Chondrocyte (in vitro differentiated cells): ENCODE results near the gene TXNRD2. TPM values are rescaled to one million over a fixed set of nuclear protein-coding genes. Genes with fewer than 3 reads are reported as not detected.

Experiments used
- DNase-seq: peaks from one replicate; pipeline ENCODE4 v3.0.0; 2021; ENCODE audit warnings: mixed read lengths, low spot score
- H3K27ac Mint-ChIP-seq: one replicate; pipeline ENCODE4 v1.8.0; 2021; ENCODE audit warnings: mild to moderate bottlenecking, moderate library complexity, mixed read lengths; ENCODE audit not compliant: unreplicated experiment
- H3K27me3 Mint-ChIP-seq: 2 replicates; pipeline ENCODE4 v1.8.0; 2021; ENCODE audit warnings: low read depth, mixed read lengths
- H3K36me3 Mint-ChIP-seq: 2 replicates; pipeline ENCODE4 v1.8.0; 2021; ENCODE audit warnings: low read depth, mixed read lengths
- H3K4me1 Mint-ChIP-seq: 2 replicates; pipeline ENCODE4 v1.8.0; 2021; ENCODE audit warnings: low read depth, mild to moderate bottlenecking, mixed read lengths
- H3K4me3 Mint-ChIP-seq: one replicate; pipeline ENCODE4 v1.8.0; 2021; ENCODE audit warnings: mild to moderate bottlenecking, moderate library complexity, mixed read lengths; ENCODE audit not compliant: unreplicated experiment
- H3K9me3 Mint-ChIP-seq: 2 replicates; pipeline ENCODE4 v1.8.0; 2021; ENCODE audit warnings: low read depth, mixed read lengths
- total RNA-seq: library from RNA; stranded (reverse); gene quantifications from 3 replicates; pipeline ENCODE4 v1.2.1, GENCODE V29; 2021
- TF ChIP-seq, protein P1 (sequence below): fragments of 200-600 bp; sonication (generic); IDR thresholded peaks from 2 replicates; pipeline ENCODE4 v1.5.0; 2021; ENCODE audit warnings: antibody characterized with exemption, mild to moderate bottlenecking, moderate library complexity

The TXNRD2 gene
- total RNA-seq, 1 donor from 2014 or later: 14.1 TPM

DNA sequence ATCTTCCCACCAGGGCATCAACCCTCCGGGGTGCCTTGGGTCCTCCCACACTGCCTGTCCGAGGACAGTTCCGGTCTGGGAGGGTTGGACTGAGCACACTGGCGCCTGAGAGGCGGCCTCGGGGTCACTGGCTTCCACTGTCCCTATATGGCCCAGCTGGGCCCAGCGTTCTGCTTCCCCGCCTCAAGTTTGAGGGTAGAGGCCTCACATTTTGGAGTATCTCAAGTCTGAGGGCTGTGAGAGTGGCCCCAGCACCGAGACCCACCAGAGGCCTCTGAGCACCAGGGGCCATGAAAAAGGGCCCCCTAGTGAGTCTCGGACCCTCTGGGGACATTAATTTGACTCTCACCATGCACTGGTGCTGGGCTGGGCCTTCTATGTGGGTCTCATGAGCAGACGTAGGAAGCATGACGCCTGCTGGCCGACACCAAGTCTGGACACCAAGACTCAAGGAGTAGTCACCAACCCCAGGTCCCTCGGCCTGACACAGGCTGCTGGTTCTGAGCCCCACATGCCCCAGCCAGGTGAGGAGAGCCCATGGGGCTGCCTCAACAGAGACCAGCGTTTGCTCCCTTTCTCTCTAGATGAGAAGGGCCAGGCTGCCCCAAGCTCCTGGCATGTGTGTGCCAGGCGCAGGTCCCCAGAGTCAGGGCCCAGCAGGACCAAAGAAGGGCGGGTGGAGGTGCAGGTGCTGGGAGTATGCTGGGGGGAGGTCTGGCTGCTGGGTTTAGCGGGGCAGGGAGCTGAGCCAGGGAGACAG, 47.5 kb upstream of the TXNRD2 start:
- Mint-ChIP-seq H3K27ac (no peak overlapping the region), H3K36me3 (no peaks in the 10 kb centered on the region), H3K4me1 (peaks cover 41% of the 10 kb centered on the region), H3K9me3 (no peaks in the 10 kb centered on the region), H3K27me3 (no peaks in the 10 kb centered on the region), H3K4me3 (no peak overlapping the region)
- TF ChIP-seq, protein P1, sequence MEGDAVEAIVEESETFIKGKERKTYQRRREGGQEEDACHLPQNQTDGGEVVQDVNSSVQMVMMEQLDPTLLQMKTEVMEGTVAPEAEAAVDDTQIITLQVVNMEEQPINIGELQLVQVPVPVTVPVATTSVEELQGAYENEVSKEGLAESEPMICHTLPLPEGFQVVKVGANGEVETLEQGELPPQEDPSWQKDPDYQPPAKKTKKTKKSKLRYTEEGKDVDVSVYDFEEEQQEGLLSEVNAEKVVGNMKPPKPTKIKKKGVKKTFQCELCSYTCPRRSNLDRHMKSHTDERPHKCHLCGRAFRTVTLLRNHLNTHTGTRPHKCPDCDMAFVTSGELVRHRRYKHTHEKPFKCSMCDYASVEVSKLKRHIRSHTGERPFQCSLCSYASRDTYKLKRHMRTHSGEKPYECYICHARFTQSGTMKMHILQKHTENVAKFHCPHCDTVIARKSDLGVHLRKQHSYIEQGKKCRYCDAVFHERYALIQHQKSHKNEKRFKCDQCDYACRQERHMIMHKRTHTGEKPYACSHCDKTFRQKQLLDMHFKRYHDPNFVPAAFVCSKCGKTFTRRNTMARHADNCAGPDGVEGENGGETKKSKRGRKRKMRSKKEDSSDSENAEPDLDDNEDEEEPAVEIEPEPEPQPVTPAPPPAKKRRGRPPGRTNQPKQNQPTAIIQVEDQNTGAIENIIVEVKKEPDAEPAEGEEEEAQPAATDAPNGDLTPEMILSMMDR: no peak
- DNase-seq: peak; percentile 85

DNA sequence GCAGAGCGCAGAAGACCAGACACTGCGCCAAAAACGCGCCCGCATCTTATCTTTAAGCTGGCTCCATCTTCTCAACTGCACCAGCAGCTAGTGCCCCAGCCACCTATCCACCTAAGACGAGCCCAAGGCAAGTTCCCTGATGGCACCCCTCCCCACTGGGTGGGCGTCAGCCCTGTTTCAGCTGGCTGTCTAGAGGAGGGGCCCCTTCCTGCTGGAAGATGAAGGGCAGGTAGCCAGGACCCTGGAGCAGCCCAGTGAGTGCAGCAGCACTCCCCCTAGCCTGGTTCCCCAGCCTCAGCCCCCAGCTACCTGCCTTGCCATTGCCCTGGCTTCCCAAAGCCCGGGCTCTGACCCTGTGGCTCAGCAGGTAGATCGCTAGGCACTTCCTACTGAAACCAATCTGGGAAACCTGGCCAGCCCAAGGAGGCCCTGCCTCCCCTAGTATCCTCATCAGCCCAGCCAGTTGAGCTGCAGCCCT, 46.8 kb upstream of the TXNRD2 start:
- TF ChIP-seq, protein P1: no peak
- DNase-seq: no peak
- Mint-ChIP-seq H3K36me3 (no peaks in the 10 kb centered on the region), H3K4me1 (peaks cover 49% of the 10 kb centered on the region), H3K9me3 (no peaks in the 10 kb centered on the region), H3K27me3 (no peaks in the 10 kb centered on the region), H3K27ac (no peak overlapping the region), H3K4me3 (no peak overlapping the region)

DNA sequence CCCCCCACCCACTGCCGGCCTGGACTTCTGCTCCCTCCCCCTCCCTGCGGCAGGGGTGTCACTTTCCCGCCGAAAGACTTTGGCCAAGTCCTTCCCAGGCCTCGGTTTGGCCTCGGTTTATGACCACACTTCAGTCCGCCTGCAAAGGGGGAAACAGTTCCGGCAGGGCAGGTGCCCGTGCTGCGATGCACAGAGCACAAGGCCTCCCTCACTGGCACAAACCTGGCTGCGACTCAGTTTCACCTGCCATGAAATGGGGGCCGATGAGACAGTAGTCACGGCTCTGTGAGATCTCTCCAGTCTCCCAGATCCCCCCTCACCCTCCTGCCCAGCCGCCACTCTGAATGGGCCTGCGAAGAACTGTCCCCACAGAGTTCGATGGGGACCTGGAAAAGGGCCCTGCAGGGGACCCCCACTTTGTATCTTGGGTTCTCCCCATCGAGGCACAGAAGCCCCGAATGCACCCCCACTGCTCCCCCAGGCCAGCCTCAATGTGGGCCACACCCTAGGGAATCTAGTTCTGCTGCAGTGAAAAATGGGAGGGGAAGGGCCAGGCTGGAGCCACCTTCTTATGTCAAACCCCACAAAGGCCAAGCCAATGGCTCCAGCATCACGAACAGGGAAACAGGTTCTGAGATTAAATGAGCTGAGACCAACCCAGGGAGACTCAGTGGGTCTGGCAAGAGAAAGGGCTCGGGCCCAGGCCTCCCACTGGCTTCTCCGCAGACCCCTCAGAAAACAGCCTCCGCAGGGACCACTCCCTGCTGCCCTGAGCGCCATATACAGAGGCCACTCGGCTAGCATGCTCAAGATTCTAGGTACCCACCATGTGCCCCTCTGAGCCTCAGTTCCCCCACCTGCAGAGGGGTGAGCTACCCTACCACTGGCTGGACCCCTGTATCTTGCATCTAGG, 46.0 kb upstream of the TXNRD2 start:
- Mint-ChIP-seq H3K9me3 (no peaks in the 10 kb centered on the region), H3K4me3 (peak overlapping the region; percentile 33), H3K27me3 (no peaks in the 10 kb centered on the region), H3K4me1 (peaks cover 49% of the 10 kb centered on the region), H3K36me3 (no peaks in the 10 kb centered on the region), H3K27ac (no peak overlapping the region)
- peak; percentile 62 for DNase-seq
- TF ChIP-seq, protein P1: no peak

DNA sequence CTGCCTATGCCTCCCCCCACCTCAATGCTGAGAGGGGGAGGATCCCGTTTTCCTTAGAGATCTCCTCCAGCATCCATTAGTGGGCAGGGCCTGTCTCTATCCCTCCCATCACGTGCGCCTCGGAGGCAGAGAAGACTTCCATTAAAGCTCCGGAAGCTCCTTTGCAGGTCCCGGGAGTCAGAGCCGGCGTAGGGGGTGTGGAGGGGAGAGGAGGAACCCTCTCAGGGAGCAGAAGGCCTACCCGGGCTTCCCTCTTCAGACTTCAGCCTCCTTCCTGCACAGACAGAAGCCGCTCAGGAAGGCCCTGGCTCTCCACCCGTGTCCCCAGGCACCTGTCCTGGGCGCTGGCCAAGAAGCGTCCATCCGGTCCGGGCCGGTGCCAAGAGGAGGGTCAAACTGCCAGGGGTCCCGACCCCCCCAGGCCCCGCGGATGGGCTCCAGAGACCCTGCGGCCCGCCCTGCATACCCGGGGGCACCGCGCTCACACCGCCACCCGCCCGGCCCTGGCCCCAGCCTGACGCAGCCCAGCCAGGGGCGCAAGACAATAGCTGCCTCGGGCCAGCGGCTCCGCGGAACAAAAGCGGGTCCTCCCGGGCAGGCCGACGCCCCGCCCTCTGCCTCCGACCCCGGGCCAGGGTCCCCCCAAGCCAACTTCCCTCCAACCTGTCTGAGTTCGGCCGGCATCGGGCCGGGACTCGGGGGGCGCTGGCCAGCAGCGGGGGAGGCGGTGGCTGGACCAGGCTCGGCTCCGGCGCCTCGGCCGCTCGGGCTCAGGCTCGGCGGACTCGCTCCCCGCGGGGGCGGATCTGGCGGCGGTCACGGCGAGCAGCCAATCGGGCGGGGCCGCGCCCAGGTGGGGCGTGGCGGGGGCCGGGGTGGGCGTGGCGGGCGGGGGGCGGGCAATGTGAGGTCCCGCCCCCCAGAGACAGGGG, 45.1 kb upstream of the TXNRD2 start:
- peaks cover 41% of the 10 kb centered on the region for H3K4me1 Mint-ChIP-seq
- H3K4me3 Mint-ChIP-seq: peak overlapping the region; percentile 69
- no peaks in the 10 kb centered on the region for H3K27me3 Mint-ChIP-seq
- TF ChIP-seq, protein P1: no peak
- DNase-seq: peak; percentile 83
- peak overlapping the region; percentile 32 for H3K27ac Mint-ChIP-seq
- no peaks in the 10 kb centered on the region for H3K9me3 Mint-ChIP-seq
- no peaks in the 10 kb centered on the region for H3K36me3 Mint-ChIP-seq
